Measurements from ENCODE around the gene BRF1. TPM values are rescaled to one million over a fixed set of nuclear protein-coding genes. Genes with fewer than 3 reads are reported as not detected.
"Not testable (repeated sequence)": the region's sequence is repeated elsewhere in the genome, so short reads cannot be mapped to it uniquely, and the experiment has no call there.

Gene BRF1
- total RNA-seq, 4 donors from 2014 or later: 22.2 to 37.9 (median 26.2) TPM

GRCh38 chr14:105294142-105294597 is 6.6 kb downstream of the BRF1 start:
- peak overlapping the region in 2 of 4 donors; percentile 52 to 72 for H3K27ac ChIP-seq
- intact Hi-C loops (cut with DNase I): no loop called here
- peaks cover 7 to 50% (median 27%) of the 10 kb centered on the region in 3 donors for H3K4me1 ChIP-seq
- WGBS, 2 donors: 47 to 67% methylated on average over 3 to 8 of the region's 15 CpGs
- H3K27me3 ChIP-seq: no peaks in the 10 kb centered on the region
- no peaks in the 10 kb centered on the region for H3K9me3 ChIP-seq
- TF ChIP-seq POLR2A (IDR thresholded peaks at IDR 0.05) (no peak), CTCF (IDR thresholded peaks at IDR 0.05) (no peak)
- DNase-seq: no peak
- H3K4me3 ChIP-seq: no peak overlapping the region
- no peaks in the 10 kb centered on the region for H3K36me3 ChIP-seq

DNA sequence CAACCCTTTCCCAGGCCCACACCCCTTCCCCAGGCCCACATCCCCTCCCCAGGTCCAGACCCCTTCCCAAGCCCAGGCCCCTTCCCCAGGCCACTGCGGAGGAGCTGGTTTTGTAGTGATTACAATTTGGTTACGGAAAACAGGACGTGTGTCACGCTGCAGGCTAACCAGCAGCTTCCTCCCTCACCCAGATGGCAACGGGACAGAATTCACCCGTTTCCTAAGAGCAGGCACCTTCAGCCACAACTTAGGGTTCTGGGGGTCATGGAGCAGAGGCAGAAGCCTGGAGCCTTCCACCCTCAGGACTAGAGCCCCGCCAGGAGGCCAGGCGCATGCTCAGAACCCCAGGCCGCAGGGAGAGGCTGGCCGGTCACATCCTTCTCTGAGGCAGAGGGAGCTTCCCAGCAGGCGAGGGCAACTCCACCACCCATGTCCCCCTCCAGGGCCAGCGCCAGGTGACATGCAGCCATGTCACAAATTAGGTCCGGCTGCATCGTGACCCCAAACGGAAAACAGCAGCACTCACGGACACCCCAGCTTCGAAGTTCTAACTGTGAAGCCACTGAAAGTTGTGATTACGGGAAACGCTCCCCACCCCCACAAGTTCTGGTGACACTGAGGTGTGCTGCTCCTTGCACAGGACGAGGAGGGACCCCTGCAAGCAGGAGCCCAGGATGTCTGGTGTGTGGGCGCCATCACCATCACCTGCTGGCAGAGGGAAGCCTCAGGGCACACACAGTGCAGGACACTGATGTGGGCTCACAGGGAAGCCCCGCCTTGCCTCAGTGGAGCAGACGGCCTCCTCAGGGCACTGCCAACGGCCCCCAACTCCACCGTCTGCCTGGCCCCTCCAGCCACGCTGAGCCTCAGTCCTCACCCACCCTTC is 7.7 kb downstream of the BRF1 start:
- DNase-seq: no peak
- intact Hi-C loops (cut with DNase I): no loop called here
- TF ChIP-seq CTCF (IDR thresholded peaks at IDR 0.05): no peak
- no peak for TF ChIP-seq POLR2A (IDR thresholded peaks at IDR 0.05)
- H3K27me3 ChIP-seq: no peaks in the 10 kb centered on the region
- H3K4me3 ChIP-seq: no peak overlapping the region
- H3K9me3 ChIP-seq: no peaks in the 10 kb centered on the region
- H3K27ac ChIP-seq: peak overlapping the region in 2 of 4 donors; percentile 52 to 69
- 79% methylated on average over 4 of the region's 26 CpGs; no CpG with 5 or more reads in 1 of the 2 donors for WGBS, 2 donors
- no peaks in the 10 kb centered on the region for H3K36me3 ChIP-seq
- H3K4me1 ChIP-seq: peaks cover 5 to 39% (median 22%) of the 10 kb centered on the region in 3 donors

- DNase-seq: no peak
- WGBS, 2 donors: 68 to 81% methylated on average over 8 to 9 of the region's 13 CpGs
- TF ChIP-seq CTCF (IDR thresholded peaks at IDR 0.05) (no peak), POLR2A (IDR thresholded peaks at IDR 0.05) (no peak)
- no peak overlapping the region for H3K4me3 ChIP-seq
- no peaks in the 10 kb centered on the region for H3K9me3 ChIP-seq
- peaks cover 0 to 3% (median 0%) of the 10 kb centered on the region in 3 donors for H3K36me3 ChIP-seq
- H3K27me3 ChIP-seq: no peaks in the 10 kb centered on the region
- intact Hi-C loops (cut with DNase I): no loop called here
- no peak overlapping the region for H3K27ac ChIP-seq
- peaks cover 5 to 39% (median 22%) of the 10 kb centered on the region in 3 donors for H3K4me1 ChIP-seq
Measured at GRCh38 chr14:105290621-105291346, 10.0 kb downstream of the BRF1 start.

GRCh38 chr14:105288936-105289335 is 11.9 kb downstream of the BRF1 start:
- WGBS, 2 donors: 84 to 87% methylated on average over 6 of the region's 6 CpGs
- not testable (repeated sequence) for DNase-seq, H3K27me3 ChIP-seq, H3K4me3 ChIP-seq, H3K9me3 ChIP-seq, H3K27ac ChIP-seq
- H3K4me1 ChIP-seq: peaks cover 5 to 28% (median 14%) of the 10 kb centered on the region in 3 donors
- intact Hi-C loops (cut with DNase I): loop anchor here (10.0 kb wide), 2 partner anchors 84 to 194 kb away; no protein-coding TSS in a partner anchor
- H3K36me3 ChIP-seq: peaks cover 0 to 22% (median 0%) of the 10 kb centered on the region in 3 donors

DNA sequence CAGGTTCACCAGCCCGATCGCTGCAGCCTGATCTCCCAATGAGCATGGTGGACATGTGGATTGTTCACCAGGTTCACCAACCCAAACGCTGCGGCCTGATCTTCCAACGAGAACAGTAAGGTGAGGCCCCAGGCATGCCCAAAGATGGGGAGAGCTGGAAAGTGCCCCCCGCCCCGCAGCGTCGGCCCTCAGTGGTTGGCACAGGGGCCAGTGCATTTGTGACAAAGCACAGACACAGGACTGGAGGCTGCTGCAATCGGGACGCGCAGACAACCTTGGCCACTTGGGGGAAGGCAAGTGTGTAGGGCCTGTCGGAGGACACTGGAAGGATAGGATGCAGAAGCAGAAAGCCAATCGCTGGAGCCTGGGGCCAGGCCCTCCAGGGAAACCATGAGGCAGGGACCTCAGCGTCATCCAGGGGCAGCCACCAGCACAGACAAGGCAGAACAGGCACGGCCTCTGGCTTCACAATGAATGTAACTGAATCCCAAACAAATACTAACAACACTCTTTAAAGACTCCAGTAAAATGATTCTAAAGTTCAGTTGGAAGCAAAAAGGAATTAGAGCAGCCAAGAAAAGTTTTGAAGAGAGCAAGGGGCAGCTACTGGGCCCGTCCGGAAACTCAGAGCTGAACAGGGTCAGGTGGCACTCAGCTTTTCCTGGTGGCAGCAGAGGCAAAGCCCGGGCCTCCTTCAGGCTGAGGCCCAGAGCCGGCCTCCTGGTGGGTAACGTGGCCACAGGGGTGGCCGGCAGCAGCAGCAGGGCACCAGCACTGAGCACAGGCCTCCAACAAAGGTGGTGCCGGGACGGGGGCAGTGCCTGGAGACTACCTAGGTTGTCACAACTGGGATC is 13.3 kb downstream of the BRF1 start:
- 85 to 86% methylated on average over 10 to 21 of the region's 24 CpGs for WGBS, 2 donors
- intact Hi-C loops (cut with DNase I): loop anchor here (10.0 kb wide), 2 partner anchors 83 to 193 kb away; no protein-coding TSS in a partner anchor
- Histone ChIP-seq H3K36me3 (peaks cover 0 to 32% (median 0%) of the 10 kb centered on the region in 3 donors), H3K27me3 (no peaks in the 10 kb centered on the region), H3K4me3 (no peak overlapping the region), H3K9me3 (no peaks in the 10 kb centered on the region), H3K27ac (no peak overlapping the region), H3K4me1 (peaks cover under 1 to 13% (median 4%) of the 10 kb centered on the region in 3 donors)
- DNase-seq: no peak
- TF ChIP-seq CTCF (IDR thresholded peaks at IDR 0.05) (no peak), POLR2A (IDR thresholded peaks at IDR 0.05) (no peak)

All from esophagus squamous epithelium (tissue), 5 donors.